Activated naive CD4-positive, alpha-beta T cell treated with anti-CD3 and anti-CD28 coated beads, Interleukin-2, amount 10 ng/mL, durations not matched to agents 7 days and 5 days (primary cell): Measurements from ENCODE around the gene BCCIP.

Source experiments
- CTCF ChIA-PET: fragments of 350-600 bp; sonication (Branson Sonifier 250); formaldehyde crosslinking; loops from one replicate; lab custom pipeline; 2021; ENCODE audit warnings: antibody characterized with exemption; lab: Charles Lee
- DNase-seq: peaks from one replicate; pipeline ENCODE4 v3.0.0-alpha.2; 2020
- H3K27ac Mint-ChIP-seq: one replicate; pipeline ENCODE4 v1.8.0; 2021; ENCODE audit warnings: mild to moderate bottlenecking, moderate library complexity, mixed read lengths
- H3K27me3 Mint-ChIP-seq: one replicate; pipeline ENCODE4 v1.8.0; 2021; ENCODE audit warnings: mild to moderate bottlenecking, mixed read lengths
- H3K36me3 Mint-ChIP-seq: one replicate; pipeline ENCODE4 v1.8.0; 2021; ENCODE audit warnings: mixed read lengths
- H3K4me1 Mint-ChIP-seq: one replicate; pipeline ENCODE4 v1.8.0; 2021; ENCODE audit warnings: mixed read lengths
- H3K4me3 Mint-ChIP-seq: one replicate; pipeline ENCODE4 v1.8.0; 2021; ENCODE audit warnings: mild to moderate bottlenecking, moderate library complexity, mixed read lengths
- H3K9me3 Mint-ChIP-seq: one replicate; pipeline ENCODE4 v1.8.0; 2021; ENCODE audit warnings: mixed read lengths

The BCCIP gene

DNA sequence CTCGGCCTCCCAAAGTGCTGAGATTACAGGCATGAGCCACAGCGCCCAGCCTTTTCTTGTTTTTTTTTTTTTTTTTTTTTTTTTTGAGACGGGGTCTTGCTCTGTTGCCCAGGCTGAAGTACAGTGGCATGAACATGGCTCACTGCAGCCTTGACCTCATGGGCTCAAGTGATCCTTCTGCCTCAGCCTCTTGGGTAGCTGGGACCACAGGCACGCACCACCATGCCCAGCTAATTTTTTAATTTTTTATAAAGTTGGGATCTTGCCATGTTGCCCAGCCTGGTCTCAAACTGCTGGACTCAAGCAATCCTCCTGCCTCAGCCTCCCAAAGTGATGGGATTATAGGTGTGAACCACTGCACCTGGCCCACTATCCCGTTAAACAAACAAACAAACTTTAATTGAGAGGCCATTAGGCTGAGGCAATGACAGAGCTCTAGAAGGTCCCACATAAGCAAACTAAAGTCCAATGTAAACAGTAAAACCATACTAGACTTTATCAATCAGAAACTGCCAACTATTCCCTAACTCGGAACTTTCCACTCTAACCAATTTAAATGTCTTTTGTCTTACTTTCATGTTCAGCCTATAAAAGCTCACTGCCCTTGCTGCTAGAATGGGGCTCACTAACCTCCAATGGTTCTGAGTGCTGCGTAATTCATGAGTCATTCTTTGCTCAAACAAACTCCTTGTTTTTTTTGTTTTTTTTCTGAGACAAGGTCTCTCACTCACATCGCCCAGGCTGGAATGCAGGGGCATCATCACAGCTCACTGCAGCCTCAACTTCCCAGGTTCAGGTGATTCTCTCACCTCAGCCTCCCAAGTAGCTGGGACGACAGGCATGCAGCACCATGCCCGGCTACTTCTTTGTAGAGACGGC lies 55.9 kb downstream of the BCCIP start:
- CTCF ChIA-PET, result interaction anchor here (1.1 to 1.2 kb wide), 2 partner anchors 10 to 15 kb away, joined by 3 read pairs; no protein-coding TSS in a partner anchor
- H3K27ac Mint-ChIP-seq, result no peak overlapping the region
- H3K27me3 Mint-ChIP-seq, result no peaks in the 10 kb centered on the region
- no peak for DNase-seq
- no peak overlapping the region for H3K4me3 Mint-ChIP-seq
- peaks cover 19% of the 10 kb centered on the region for H3K36me3 Mint-ChIP-seq
- peaks cover 9% of the 10 kb centered on the region for H3K9me3 Mint-ChIP-seq
- no peaks in the 10 kb centered on the region for H3K4me1 Mint-ChIP-seq

DNA sequence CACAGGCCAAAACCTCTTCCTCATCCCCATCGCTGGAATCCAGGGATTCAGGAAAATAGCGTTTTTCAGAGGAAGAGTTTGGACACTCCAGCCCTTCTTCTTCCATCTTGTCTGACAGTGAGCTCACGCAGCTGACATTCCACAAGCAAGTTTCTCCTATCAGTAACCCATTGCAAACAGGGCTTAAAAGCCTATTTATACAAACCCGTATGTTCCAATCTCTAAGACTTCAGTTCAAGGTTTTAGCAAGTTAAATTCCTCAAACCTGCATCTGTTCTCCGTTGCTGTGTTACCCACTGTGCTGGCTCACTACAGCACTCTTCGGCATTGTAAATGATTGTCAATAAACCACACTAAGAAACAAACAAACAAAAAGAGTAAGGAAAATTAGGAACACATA lies 57.4 kb downstream of the BCCIP start:
- no peak overlapping the region for H3K4me3 Mint-ChIP-seq
- no peak overlapping the region for H3K27ac Mint-ChIP-seq
- H3K27me3 Mint-ChIP-seq, result no peaks in the 10 kb centered on the region
- H3K36me3 Mint-ChIP-seq, result peaks cover 13% of the 10 kb centered on the region
- H3K4me1 Mint-ChIP-seq, result no peaks in the 10 kb centered on the region
- peaks cover 6% of the 10 kb centered on the region for H3K9me3 Mint-ChIP-seq
- DNase-seq, result no peak
- CTCF ChIA-PET, result no interaction called here

GRCh38 chr10:125881192-125881591 lies 57.8 kb downstream of the BCCIP start, which contains the start of gene DHX32:
TSS of gene DHX32 (minus strand) at chr10:125881292. CDS start at chr10:125880824, 468 bp downstream.
- Mint-ChIP-seq H3K36me3 (peaks cover 10% of the 10 kb centered on the region), H3K27ac (no peak within 1 kb of the TSS), H3K4me1 (no peaks in the 10 kb centered on the region), H3K4me3 (no peak within 1 kb of the TSS), H3K9me3 (peaks cover 1% of the 10 kb centered on the region), H3K27me3 (no peaks in the 10 kb centered on the region)
- CTCF ChIA-PET, result no interaction called here
- DNase-seq, result no peak

- H3K4me3 Mint-ChIP-seq, result no peak overlapping the region
- no peak overlapping the region for H3K27ac Mint-ChIP-seq
- no peaks in the 10 kb centered on the region for H3K4me1 Mint-ChIP-seq
- CTCF ChIA-PET, result interaction anchor here (1.1 kb wide), 1 partner anchor 14 kb away, joined by 3 read pairs; no protein-coding TSS in a partner anchor
- H3K36me3 Mint-ChIP-seq, result peaks cover 3% of the 10 kb centered on the region
- DNase-seq, result no peak
- no peaks in the 10 kb centered on the region for H3K27me3 Mint-ChIP-seq
- H3K9me3 Mint-ChIP-seq, result no peaks in the 10 kb centered on the region
Observed at GRCh38 chr10:125882596-125882995, 59.2 kb downstream of the BCCIP start.

GRCh38 chr10:125883211-125883610 lies 59.9 kb downstream of the BCCIP start:
- Mint-ChIP-seq H3K4me1 (no peaks in the 10 kb centered on the region), H3K36me3 (peaks cover 3% of the 10 kb centered on the region), H3K4me3 (no peak overlapping the region), H3K27ac (no peak overlapping the region), H3K27me3 (no peaks in the 10 kb centered on the region), H3K9me3 (no peaks in the 10 kb centered on the region)
- no peak for DNase-seq
- CTCF ChIA-PET, result interaction anchor here (1.1 kb wide), 1 partner anchor 15 kb away, joined by 3 read pairs; no protein-coding TSS in a partner anchor
